HG03196 (cell line): ENCODE measurements around the gene ZNF608.

Experiments
- ATAC-seq: cut with Tn5 transposase; IDR thresholded peaks from one replicate; pipeline ENCODE4 v1.9.1; 2021; ENCODE audit not compliant: unreplicated experiment

ZNF608 gene

GRCh38 chr5:124739634-124740025, 6.8 kb downstream of the ZNF608 start:
- ATAC-seq = no peak

- ATAC-seq = no peak
Observed at GRCh38 chr5:124738681-124739633, 7.5 kb downstream of the ZNF608 start.

- ATAC-seq = no peak
Observed at GRCh38 chr5:124737651-124738050, 8.8 kb downstream of the ZNF608 start.

GRCh38 chr5:124736805-124737188, 9.6 kb downstream of the ZNF608 start:
- ATAC-seq = no peak

GRCh38 chr5:124736082-124736804, 10.2 kb downstream of the ZNF608 start:
- no peak for ATAC-seq

- ATAC-seq = no peak
Observed at GRCh38 chr5:124735169-124735858, 11.1 kb downstream of the ZNF608 start.

- no peak for ATAC-seq
Observed at GRCh38 chr5:124734574-124735168, 11.8 kb downstream of the ZNF608 start.

- ATAC-seq = no peak
Observed at GRCh38 chr5:124733329-124733650, 13.1 kb downstream of the ZNF608 start.

GRCh38 chr5:124732428-124733328, 13.8 kb downstream of the ZNF608 start:
- no peak for ATAC-seq

GRCh38 chr5:124730381-124730780, 16.1 kb downstream of the ZNF608 start:
- no peak for ATAC-seq

GRCh38 chr5:124729720-124730359, 16.6 kb downstream of the ZNF608 start:
- ATAC-seq = no peak

- no peak for ATAC-seq
Observed at GRCh38 chr5:124728968-124729332, 17.5 kb downstream of the ZNF608 start.

- ATAC-seq = no peak
Observed at GRCh38 chr5:124728331-124728967, 18.0 kb downstream of the ZNF608 start.

- ATAC-seq = no peak
Observed at GRCh38 chr5:124726631-124727362, 19.6 kb downstream of the ZNF608 start.

GRCh38 chr5:124725622-124726258, 20.7 kb downstream of the ZNF608 start:
- ATAC-seq = no peak

GRCh38 chr5:124725040-124725434, 21.4 kb downstream of the ZNF608 start:
- no peak for ATAC-seq

GRCh38 chr5:124724357-124725039, 21.9 kb downstream of the ZNF608 start:
- no peak for ATAC-seq
